NCI-H345 treated with DMSO at 0.1 percent for 48 hours (cell line): Measurements from ENCODE around the gene FBXL14.

Experiments
- DNase-seq: peaks from one replicate; lab custom pipeline; 2025; ENCODE audit not compliant: unreplicated experiment; lab: John Stamatoyannopoulos, UW

Gene FBXL14

DNA sequence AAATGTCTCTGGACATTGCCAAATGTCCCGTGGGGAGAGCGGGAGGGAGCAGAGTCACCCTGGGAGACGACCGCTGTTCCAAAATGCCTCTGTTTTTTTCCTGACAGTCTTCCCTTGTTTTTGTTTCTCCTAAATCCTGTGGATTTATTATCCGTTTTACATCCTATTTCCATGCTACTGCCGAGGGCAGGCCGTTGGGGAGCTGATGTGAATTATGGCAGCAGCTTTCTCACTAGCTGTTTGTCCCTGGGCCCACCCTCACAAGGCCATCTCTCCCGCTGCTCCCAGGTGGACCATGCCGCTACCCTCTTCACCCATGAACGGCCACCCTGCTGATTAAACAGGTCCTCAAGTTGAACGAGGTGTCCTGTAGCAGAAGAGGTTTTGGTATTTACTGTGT lies 55.2 kb downstream of the FBXL14 start:
- DNase-seq = no peak

DNA sequence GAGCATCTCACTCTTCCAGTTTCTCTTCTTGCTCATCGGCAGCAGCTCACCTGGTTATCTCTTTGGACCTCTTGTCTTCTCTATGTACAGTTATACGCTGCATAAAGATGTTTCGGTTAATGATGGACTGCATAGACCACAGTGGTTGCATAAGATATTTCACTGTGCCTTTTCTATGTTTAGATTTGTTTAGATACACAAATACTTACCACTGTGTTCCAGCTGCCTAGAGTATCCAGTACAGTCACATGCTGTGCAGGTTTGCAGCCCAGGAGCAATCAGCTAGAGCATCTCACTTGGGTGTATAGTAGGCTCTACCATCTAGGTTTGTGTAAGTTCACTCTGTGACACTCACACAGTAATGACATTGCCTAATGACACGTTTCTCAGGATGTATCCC lies 57.6 kb downstream of the FBXL14 start:
- no peak for DNase-seq

DNA sequence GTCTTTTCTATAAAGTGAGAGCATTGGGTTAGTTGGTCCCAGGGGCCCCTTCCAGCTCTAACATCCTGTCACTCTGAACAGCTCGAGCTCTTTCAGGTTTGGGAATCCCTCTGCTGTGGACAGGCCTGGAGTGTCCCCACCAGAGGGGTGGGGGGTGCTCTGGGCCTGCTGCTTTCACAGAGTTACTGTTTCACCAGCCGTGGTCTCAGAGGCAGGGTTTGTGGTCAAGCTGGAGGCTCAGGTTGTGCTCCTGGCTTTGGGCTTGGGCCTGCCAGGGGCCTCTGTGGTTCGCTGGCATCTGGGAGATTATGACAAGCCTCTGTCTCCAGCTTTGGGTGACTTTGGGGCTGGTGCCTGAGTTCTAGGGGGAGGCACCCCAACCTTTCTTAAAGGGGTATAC lies 59.6 kb downstream of the FBXL14 start:
- no peak for DNase-seq

DNA sequence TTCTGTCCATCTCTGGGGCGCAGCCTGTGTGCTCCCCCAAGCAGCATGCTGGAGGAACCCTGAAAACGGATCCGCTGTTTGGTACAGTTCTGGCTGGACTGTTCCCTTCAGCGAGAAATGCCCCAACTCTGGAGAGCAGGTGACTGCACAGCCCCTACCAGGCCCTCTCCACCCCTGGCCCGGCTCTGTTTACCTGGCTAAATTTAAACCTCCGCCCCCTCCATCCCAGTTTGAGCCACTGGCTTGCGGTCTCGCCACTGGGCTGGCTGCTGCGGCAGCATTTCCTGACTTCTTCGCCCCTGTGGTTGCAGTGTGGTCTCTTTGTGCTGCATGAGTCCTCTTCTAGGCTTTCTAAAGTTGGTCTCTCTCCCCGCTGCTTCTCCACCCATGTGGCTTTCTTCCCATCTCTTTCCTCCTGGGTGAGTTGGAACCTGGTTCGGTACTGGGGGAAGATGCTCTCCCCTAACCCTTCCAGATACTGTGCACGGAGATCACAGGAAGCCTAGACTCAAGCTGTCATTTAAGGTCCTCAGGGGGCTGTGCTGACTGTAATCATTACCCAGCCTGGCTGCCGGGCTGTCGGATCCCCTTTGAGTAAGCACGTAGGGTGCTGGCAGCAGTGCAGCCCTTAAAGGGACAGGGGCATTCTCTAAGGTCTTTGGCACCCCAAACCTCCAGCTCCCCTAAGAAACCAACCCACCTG lies 60.6 kb downstream of the FBXL14 start:
- no peak for DNase-seq

DNA sequence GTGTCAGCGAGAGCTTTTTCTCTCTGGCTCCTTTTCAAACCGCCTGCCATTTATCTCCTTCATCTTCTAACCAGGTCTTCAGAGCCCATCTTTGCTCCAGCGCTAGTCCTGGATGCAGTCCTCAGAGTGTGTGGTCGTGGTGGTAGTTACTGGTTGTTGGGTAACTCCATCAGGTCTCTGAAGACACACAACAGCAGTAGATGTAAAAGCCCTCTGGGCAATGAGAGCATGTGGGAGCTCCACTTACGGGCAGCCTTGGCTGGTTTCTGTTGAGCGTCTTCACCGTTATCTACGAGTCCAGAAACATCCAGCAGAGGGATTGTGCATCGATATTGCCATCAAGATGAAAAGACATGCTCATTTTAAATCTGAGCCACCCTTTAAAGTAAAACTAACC lies 61.2 kb downstream of the FBXL14 start:
- DNase-seq = no peak

DNA sequence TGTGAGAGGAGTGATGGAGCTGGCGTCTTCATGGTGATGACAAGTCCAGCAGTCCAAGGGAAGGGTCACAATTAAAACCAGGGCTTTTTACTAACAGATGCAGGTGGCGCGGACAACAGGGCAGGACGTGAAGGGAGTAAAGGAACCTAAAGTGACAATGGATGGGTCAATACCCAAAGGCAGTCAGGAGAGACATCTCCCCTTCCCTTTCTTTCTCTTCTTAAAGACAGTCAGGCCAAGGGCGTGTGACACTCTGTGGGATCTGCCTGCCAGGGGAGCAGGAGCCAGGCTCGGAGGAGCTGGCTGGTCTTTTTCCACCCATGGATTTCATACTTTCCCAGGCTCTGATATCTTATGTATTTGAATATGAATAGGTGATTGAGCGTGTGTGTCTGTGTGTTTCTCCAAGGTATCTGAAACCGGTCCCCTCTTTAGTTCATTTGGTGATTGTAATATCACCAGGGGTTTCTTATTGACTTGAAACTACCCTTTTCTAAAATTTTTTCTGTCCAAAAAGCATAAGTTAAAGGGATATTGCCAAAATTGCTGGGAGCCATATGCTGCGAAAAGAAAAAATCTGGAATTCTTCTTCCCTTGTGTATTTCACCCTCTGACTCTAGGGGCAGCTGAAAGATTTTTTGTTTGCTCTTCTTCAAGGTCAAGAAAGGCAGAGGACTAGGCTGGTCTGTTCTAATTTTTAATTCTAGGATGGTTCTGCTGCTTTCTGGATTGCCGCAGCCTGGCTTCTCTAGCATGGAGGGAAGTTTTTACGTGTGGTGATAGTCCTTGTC lies 61.8 kb downstream of the FBXL14 start:
- no peak for DNase-seq

DNA sequence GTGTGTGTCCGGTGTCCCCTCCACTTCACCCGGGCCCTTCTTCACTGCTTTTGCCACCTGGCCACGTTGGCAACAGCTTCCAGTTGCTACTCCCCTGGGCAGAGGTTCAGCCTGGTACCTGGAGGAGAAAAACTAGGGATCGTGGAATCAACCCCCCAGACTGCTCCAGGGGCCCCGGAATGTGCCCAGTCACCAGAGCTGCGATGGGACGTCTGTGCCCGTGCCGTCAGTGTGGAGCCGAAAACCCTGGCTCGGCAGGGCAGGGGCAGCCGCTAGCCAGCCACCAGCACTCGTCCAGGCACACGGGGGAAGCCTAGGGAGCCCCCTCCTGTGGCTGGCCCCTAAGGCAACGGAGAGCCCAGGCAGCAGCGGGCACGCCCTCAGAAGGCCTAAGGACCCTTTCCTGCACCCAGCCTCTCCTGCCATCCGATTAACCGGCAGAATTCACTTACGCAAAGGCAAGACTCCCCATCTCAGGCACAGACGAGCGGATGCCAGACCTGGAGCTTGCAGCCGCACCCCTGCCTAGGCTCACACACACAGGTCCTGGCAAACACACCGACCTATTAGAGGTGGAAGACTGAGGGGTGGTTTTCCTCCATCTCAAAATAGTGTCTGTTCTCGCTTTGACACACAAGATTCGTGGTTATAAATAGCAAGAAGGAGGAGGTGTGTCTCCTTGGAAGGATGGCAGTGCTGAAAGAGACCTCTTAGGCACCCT lies 62.6 kb downstream of the FBXL14 start:
- no peak for DNase-seq

DNA sequence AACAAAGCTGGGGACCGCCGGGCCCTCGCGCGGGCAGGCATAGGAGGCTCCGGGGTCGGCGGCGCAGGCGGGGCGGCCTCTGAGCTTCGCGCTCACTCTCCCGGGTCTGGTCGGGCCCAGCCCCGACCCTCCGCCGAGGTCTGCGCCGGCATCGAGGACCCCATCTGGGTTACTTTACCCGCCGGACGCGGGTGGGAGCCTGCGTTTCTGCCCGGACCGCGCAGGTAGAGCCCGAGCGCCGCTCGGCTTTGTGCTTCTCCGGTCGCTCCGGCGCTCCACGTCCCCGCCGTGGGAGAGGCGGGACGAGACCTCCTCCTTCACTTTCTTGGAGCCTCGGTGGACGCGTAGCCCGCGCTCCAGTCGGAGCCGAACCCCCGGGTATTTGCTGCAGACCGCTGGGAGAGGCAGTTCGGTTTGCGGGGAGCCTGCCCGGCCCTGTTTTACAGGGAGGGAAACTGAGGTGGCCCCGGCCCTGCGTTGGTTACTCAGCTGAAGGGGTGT lies 63.2 kb downstream of the FBXL14 start:
- DNase-seq = no peak

DNA sequence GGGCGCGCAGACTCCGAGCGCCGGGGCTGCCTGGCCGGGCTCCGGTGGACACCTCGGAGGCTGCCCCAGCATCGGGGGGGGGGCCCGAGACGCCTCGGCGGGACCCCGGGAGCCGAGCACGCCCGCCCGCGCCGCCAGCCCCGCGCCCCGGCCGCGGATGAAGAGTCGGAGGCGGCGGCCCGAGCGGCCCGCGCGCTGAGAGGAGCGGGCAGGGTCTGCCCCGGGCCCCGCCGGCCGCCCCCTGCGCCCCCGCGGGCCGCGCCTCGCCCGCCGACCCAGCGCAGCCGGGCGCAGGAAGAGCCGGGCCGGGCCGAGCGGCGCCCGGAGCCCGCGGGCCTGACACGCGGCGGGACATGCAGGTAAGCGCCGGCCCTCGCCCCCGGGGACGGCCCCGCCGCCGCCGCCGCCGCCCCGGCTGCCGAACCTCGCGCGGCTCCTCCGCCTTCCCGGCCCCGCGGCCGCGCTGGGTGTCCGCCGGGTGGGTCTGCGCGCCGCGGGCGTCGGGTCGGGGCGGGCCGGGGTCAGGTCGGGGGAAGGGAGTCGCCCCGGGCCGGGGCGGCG lies 63.7 kb downstream of the FBXL14 start:
- DNase-seq = no peak

DNA sequence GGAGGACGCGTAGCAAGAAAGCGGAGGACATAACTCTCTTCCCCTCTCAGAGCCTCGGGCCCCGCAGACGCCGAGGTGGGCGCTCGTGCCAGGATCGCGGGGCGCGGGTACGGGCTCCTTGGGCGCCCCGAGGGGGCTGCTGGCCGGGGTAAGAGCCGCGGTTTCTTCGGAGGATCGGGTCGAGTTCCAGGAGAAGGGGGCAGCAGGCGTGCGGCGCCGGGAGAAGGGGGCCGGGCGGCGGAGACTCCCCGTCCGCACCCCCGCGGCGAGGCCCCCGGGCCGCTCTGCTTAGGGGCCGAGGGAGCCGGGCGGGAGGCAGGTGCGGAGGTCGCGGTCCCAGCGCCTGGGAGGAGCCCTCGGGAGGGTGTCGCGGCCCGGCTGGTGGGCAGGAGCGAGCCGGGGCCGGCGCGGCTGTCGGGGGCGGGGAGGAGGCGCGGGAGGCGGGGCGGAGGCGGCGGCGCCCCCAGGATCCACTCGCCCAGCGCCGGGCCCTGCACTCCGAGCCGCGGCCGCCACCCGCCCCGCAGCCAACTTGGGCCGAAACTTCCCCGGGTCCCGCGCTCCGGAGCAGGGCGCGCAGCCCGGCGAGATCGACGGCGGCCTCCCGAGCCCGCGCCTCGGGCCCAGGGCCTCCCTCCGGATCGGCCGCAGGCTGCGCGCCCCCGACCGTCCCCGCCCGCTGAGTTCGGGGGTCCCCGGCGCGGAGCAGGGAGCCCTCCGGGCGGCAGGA lies 64.4 kb downstream of the FBXL14 start:
- DNase-seq = no peak

DNA sequence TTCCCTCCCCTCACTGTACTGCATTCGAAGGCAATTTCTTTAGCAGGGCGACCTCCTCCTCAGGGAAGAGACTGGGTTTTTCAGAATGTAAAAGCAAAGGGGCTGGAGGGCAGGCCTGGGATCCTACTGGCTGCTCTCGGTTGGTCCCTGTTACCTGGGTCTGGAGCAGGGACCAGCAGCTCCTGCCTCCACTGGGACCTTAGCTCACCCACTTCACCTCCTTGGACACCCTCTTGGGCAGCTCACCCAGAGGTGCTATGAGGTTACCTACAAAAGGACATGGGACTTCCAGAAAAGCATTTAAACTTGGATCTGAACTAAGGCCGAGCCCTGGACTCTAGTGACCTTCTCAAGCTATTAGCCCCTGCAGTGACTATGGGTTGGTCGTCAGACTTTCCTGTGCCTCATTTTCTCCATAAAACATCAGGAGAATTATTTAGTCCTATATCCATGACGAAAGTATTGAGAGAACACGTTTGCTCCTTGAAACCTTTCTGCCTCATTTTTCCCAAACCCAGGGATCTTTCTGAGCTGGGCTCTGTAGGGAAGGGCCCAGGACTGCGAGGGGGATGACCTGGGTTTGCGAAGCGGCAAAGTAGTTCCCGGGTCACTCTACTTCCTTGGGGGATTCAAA lies 65.0 kb downstream of the FBXL14 start:
- DNase-seq = no peak

DNA sequence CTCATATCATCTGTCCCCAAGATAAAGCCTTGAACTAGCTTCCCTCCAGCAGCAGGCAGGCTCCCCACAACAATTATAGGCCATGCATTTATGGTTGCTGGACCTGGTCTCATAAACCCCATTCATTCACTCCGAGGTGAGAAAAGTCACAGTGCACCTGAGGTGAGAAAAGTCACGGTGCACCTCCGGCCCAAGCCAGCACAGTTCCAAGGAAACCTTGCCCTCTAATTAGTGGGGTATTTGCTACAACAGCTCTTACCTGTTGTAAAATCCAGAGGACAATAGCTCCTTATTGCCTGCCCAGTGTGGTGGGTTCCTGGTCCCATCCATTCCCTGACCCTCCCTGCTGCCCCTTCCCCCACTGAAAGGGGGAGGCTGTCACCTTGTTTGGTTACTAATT lies 65.6 kb downstream of the FBXL14 start:
- DNase-seq = no peak

DNA sequence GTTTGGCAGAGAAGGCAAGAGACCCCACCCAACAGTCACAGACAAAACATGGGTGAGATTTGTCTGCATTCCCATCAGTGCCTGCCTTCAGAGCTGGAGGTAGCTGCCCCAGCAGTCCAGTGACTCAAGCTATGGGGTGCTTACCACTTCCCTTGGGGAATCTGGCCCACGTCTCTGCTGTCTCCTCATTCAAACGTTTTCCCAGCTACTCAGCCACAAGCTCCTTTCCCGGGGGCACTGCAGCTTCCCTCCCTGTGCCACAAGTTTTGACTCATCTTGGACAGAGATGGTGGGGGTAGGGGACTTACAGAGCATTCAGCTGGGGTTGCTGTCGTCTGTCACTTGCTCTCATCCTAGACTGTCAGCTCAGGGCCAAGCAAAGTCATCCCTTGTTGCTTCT lies 66.6 kb downstream of the FBXL14 start:
- DNase-seq = no peak

DNA sequence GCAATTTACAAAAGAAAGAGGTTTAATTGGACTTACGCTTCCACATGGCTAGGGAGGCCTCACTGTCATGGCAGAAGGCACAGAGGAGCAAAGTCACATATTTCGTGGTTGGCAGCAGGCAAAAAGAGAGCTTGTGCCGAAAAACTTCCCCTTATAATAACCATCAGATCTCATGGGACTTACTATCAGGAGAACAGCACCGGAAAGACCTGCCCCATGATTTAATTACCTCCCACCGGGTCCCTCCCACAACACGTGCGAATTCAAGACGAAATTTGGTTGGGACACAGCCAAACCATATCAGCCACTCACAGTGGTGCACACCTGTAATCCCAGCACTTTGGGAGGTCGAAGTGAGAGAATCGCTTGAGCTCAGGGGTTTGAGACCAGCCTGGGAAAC lies 68.5 kb downstream of the FBXL14 start:
- no peak for DNase-seq

DNA sequence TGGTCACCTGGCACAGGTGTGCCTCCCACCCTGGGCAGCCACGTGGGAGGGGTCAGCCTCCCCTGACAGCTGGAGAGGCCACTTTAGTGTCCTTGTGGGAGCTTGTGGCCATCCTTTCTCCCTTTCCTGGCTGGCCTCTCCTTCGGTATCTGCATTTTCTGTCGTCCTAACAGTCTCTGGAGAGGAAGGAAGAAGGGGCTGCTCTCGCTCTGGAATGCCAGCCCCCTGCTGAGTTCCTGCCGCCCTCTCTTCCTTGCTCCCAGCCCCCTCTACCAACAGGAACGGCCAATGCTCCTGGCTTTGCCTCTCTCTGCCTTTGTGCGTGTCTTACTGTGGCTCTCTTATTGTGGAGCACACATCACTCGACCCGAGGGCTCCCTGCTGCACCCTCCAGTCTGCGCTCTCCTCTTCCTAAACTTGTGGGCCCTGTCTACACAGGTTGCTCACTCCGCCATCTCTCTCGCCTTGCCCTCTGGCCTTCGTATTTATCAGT lies 70.8 kb downstream of the FBXL14 start:
- DNase-seq = no peak

DNA sequence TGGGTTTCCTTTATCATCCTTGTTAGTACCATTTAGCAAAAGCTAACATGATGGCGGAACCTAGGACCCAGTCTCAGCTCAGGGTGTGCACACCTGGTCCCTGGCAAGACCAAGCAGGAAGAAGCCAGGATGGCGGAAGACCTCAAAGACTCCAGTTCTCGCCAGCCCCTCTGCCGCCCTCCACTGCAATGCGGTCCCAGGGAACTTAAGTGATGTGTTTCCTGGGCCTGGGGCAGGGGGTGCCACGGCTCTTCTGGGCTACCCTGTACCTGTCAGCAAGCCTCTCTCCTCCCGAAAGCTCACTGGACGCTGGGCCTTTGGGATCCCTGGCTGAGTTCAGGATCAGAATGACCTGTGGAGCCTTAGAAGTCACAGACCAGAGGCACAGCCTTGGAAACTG lies 71.3 kb downstream of the FBXL14 start:
- DNase-seq = no peak

DNA sequence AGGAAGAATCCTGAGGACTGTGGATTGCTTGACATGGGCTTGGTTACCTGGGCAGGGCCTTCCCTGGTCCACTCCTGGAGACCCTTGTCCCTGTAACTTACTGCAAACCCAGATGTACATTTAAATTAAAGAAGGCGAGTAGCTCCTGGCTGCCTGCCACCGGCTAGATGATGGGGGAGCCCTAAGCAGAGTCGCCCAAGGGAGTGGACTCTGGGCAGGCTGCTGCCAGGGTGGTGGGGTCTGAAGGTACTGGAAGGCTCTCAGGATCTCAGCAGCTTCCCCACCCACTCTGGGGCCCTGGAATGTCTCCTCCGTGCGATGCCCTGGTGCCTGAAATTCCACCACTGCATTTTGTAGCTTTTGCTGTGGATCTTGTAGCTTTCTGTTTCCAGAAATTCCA lies 74.7 kb downstream of the FBXL14 start:
- DNase-seq = no peak

DNA sequence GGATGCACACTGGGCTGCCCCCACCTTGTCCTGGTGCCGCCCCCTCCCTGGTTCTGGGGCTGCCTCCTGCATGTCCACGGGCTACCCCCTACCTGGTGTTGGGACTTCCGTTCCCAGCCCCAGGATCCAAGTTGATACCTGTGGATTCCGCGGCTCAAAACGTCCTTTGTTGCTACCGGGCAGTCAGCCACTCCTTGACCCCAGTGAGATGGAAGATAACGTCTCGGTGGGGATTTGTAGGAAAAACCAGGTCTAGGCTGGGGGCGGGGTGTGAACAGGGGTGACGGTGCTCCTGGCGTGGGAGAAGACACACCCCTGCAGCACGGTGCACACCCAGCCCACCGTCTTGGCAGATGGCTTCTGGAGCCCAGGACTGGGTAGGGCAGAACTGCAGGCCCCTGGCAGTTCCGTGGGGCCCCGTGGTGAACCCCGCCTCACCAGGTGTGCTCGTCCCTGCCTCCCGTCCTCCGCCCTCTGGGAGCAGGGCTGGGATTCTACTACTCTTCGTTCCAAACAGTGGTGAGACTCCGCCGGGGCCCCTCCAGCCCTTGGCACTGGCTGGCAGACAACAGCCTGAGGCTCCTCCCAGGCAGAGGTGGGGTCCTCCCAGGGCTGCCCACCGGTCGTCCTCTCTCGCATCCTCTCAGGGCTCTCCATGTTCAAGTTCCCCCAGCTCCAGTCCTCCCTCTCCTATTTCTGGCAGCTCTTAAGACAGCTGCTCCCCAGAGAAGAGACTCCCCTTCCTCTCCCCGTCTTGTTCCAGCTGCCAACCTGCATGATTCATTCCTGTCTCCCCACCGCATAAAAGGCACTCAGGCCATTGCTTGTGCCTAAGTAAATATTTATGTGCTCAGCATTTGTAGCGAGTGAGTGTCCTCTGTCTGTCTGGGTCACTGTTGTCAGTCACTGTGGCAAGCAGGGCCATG lies 75.5 kb downstream of the FBXL14 start:
- no peak for DNase-seq
